Measurements from ENCODE around the gene HYAL1.
A peak's percentile ranks its signal among the peaks of the same experiment; 100 is the strongest.
"Not testable (repeated sequence)": the region's sequence is repeated elsewhere in the genome, so short reads cannot be mapped to it uniquely, and the experiment has no call there.

HYAL1 gene

DNA sequence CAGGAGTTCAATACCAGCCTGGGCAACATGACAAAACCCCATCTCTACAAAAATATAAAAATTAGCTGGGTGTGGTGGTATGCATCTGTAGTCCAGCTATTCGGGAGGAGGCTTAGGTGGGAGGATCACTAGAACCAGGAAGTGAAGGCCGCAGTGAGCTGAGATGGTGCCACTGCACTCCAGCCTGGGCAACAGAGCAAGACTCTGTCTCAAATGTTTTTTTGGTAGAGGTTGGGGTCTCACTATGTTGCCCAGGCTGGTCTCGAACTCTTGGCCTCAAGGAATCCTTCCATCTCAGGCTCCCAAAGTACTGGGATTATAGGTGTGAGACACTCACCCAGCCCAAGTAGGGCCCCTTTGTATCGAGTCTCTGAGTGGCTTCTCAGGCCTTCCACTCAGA, 9.3 kb downstream of the HYAL1 start:
- no peak for DNase-seq (ENCODE audit: low read depth in 2 of 2)

DNA sequence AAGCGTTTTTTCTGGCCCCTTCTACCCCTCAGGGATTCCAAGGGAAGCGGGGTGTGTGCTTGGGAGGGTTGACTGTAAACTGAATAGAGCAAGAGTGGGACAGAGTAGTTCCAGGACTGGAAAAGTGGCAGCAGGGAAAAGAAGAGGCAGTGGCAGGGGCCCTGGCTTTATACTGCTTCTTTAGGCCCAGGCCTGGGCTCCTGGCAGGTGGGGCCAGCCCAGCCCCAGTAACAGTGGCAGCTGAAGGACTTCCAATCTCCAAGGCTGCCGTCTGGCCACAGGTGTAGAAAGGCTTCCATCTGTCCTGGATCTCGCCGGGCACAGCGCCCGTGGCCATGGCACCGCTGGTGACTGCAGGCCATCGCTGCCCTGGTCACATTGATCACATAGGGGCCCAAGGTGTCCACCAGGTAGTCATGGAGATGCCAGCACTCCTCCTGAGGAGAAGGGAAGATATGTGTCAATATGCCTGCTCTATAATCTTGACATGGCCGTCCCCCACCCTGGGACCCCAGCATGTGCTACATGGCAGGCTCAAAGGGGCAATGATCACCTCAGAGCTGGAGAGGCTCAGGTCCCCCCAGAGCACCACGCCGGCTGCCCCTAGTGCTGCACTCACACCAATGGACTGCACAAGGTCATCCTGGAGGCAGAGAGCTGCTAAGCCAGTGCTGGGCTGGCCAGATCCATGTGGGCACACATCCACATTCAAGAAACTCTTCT, 10.1 kb downstream of the HYAL1 start:
- no peak for DNase-seq (ENCODE audit: low read depth in 2 of 2)

DNA sequence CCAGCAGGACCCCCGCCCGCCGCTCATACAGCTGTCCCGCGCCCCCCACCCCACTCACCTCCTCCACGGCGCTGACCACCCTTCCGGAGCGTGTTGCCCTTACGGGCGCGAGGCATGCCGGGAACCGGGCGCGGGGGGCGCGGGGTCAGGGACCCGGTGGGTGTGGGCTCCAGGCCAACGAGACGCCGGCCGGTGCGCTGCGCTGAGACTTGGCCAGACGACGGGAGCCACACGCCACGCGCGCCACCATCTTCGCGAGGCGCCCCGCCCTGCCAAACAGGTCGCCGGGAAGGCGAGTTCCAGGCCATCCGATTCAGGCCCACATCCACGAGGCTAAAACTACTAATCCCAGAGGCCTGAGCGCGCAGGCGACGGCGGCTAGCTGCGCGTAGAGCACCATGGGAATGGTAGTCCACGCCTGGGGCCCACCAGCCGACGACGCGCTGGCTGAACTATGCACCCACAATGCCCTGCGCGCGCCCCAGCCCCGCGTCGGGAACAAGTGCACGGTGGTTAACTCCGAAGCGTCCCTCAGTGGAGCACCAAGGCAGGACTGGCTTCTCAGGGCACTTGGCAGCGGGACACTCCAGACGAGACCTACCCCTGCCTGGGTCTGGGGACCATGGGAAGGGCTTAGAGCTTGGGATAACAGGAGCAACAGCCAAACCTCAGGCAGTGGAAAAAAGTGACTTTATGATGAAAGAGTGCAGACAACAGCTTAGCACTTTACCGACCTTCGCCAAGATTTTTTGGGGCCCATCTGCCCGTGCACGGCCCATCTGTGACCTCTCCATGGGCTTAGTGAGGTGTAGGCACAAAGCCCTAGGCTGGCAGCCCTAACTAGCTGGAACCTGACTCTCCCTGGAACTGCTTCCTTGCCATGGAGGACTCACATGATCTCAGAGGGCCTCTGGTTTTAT, 11.0 kb downstream of the HYAL1 start, which contains the start of gene IFRD2:
IFRD2 (minus strand) TSS at position 271 of the 920 bp plus-strand sequence; CDS start at position 116, 155 bp downstream.
- peak; percentile 90 to 93 for DNase-seq (ENCODE audit: low read depth in 2 of 2)

DNA sequence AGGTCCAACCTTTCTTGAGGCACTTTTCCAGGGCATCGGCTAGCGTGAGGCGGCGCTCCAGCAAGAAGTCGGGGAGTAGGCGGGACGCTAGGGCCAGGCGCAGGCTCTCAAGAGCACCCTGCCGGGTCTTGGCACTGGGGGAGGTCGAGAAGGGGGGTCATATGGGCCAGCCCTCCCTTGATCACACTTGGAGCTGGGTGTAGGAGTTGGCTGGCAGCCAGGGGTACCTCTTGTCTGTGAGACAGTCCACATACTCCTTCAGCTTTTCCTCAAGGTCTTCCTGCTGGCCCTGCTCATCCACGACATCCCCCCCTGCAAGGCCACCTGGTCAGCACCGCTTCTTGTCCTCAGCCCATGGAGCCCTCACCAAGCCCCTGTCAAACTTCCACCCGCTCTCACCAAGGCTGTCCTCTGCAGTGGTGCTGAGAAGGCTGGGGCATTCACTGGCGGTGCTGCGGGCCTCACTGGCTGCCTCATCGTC, 13.2 kb downstream of the HYAL1 start:
- no peak for DNase-seq (ENCODE audit: low read depth in 2 of 2)

DNA sequence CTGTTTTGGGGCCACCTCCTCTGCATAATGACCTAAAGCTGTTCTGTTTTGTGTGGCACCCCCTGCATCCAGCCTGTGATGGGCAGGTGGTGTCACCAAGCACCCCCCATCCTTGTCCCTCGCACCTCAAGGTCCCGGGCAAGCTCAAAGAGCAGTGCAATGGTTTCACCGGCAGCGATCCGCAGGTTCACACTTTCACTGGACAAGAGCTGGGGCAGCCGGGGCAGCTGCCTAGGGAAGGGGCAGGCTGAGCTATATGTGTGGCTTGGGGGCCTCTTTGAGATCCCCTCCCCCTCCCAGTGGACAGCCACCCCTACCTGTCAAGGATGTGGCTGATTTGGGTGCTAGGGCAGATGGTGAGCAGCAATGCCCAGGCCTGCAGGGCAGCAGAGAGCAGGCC, 14.2 kb downstream of the HYAL1 start:
- DNase-seq (ENCODE audit: low read depth in 2 of 2) = no peak

DNA sequence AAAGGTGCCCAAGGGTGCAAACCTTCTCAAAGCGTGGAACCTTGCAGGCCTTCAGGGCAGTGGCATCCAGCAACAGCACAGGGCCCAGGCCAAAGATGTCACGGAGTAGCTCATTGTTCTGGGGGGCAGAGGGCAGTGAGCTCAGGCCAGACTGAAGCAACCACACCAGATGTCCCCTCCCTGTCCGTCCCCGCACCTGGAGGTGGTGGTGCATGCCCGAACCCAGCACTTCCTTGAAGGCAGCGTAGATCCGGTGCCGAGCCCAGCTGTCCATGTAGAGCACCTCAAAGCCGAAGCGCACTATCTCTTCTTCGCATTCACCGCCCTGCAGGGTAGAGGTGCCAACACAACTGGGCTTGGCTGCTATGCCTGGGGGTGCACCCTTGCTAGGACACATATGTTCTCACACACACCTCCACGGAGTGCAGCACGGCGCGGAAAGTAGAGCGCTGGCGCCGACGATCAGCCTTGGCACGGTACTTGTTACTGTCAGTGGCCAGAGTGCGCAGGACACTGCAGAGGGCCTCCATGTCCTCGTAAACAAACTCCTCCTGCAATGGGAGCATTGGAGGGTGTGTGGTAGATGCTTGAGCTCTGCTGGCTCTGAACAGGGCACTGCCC, 14.9 kb downstream of the HYAL1 start:
- DNase-seq (ENCODE audit: low read depth in 2 of 2) = no peak

DNA sequence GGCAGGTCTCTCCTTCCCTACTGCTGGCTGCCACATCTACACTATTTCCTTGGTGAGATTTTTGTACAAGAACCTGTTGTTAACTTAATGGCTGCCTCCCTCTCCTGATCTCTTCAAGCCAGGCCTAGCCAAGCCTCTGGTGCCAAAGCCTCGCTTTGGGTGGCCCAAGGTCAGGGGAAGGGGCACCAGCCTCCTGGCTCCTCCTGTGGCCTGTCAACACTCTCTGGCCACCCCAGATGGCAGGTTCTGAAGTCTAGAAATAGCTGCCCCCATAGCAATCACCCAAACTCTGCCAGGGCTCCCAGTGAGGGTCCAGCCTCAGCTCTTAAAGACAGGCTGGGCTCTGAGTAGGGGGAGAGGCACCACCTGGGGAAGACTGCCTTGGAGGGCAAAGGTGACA, 16.1 kb downstream of the HYAL1 start:
- DNase-seq (ENCODE audit: low read depth in 2 of 2) = no peak

DNA sequence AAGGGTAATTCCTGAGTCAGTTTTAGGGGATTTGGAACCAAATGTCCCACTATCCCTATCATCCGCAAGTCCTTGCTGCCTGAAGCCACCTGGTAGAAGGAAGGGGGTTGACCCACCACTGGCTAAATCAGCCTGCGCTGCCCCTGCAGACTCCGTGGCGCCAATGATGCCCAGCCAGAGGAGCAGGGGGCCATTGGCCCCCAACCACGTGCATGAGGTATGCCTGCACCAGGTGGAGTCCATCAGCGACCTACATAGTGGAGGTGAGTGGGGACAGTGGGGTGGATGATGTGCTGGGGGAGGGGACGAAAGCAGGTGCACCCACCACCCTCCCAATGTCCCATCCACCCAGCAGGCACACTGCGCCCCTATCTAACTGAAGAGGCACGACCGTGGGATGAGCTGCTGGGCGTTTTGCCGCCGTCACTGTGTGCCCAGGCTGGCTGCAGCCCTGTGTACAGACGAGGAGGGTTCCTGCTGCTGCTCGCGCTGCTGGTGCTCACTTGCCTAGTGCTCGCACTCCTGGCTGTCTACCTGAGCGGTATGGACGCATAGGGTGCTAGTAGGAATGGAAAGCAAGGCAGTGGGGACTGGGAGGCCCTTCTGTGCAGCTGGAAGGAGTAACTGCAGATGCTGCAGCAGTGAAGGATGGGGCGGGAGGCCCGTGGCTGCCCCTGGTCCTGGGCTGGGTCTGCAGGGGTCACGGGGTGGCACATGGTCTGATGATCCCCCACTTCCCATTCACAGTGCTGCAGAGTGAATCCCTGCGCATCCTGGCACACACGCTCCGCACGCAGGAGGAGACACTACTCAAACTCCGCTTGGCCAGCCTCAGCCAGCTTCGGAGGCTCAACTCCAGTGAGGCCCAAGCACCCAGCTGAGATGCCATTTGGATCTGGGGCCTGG, 16.8 kb downstream of the HYAL1 start:
- no peak for DNase-seq (ENCODE audit: low read depth in 2 of 2)

DNA sequence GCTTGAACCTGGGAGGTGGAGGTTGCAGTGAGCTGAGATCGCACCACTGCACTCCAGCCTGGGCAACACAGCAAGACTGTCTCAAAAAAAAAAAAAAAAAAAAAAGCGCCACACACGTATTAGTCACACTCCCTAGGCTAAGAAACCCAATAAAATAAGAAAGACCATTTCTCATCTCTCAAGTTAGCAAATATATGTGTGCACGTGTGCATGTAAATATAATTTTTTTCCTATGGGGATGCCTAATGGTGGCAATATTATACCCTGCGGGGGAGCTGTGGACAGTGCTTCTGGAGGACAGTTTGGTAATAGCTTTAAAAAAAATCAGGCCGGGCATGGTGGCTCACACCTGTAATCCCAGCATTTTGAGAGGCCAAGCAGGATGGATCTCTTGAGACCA, 19.3 kb downstream of the HYAL1 start:
- DNase-seq (ENCODE audit: low read depth in 2 of 2) = not testable (repeated sequence)

DNA sequence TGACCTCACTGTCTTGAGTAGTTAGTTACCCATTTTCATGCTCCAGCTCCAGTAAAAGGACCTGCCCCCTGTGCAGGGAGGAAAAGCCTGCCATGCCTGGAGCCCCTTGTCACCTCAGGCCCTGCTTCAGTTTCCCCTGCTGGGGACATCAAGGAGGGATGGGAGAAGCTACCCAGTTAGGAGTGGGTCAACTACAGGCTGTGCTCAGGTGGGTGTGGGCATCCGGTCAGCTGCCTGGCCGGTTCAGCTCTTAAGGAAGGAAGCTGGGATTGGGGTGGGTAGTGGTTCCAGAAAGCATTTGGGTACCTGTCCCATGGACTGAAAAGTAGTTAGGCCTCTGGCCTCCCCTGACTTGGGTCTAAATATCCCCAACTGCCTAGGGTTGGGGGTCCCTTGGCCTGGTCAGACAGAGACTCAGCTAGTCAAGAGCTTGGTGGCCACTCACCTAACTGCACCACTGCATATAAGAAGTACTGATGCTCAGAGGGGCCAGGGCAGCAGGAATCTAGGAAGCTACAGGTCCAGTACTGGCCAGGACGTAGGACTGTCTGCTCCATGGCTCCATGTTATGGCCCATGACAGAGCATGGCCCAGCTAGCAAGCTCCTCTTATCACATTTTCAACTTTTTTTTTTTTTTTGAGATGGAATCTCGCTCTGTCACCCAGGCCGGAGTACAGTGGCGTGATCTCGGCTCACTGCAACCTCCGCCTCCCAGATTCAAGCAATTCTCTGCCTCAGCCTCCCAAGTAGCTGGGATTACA, 23.9 kb downstream of the HYAL1 start:
- no peak for DNase-seq (ENCODE audit: low read depth in 2 of 2)

DNA sequence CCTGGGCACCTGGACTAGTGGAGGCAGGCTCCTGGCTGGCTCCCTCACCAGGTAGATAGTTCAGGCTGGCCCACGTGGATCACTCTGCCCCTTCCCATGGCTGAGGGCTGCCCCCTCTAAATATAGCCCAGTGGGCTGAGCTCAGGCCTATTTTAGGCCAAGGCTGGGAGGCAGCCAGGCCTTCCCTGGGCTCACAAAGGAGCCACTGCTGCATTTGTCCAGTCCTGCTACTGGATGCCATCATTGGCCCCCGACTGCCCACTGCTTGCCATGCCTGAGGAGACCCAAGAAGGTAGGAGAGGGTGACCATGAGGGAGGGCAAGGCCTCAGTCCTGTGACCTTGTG, 24.5 kb downstream of the HYAL1 start, which contains the start of gene LSMEM2:
LSMEM2 (plus strand) TSS at position 208 of the 345 bp plus-strand sequence; CDS start at position 235, 27 bp downstream.
- no peak for DNase-seq (ENCODE audit: low read depth in 2 of 2)

DNA sequence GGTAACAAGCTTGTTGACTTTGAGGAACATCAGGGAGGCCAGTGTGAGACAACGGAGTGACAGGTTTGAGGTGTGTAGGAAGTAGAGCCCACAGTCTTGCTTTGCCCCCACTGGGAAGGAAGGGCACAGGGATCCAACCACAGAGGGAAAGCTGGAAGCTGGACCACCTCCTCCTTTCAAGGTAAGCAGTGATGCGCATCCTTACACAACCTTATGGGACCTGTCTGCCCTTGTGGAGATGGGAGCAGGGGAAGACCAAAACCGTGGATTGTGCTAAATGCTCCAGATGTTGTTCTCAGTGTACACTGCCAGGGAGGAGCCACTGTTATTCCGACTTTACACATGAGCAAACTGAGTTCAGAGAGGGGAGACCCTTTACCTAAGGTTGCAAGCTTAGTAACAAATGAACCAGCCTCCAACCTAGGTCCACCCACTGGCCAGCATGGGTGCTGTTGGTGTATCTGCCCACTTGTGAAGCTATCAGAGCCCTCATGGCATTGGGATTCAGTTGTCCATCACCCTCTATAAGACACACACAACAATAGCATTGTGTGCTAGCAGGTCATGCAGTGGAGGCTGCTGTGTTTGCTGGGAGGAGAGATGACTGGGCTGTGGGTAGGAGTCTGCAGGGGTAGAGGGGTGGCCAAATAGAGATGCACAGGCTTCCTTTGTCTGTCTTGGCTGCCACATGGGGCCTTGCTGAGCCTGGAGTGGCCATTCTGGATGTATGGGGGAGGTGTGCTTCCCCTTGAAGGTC, 25.1 kb downstream of the HYAL1 start:
- no peak for DNase-seq (ENCODE audit: low read depth in 2 of 2)

DNA sequence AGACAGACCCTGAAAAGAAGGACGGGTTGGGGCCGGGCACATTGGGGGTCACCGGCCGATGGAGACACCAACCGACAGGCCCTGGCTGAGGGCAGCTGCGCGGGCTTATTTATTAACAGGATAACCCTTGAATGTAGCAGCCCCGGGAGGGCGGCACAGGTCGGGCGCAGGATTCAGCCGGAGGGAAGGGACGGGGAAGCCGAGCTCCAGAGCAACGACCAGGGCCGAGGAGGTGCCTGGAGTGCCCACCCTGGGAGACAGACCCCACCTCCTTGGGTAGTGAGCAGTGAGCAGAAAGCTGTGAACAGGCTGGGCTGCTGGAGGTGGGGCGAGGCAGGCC, 26.6 kb downstream of the HYAL1 start:
- no peak for DNase-seq (ENCODE audit: low read depth in 2 of 2)

DNA sequence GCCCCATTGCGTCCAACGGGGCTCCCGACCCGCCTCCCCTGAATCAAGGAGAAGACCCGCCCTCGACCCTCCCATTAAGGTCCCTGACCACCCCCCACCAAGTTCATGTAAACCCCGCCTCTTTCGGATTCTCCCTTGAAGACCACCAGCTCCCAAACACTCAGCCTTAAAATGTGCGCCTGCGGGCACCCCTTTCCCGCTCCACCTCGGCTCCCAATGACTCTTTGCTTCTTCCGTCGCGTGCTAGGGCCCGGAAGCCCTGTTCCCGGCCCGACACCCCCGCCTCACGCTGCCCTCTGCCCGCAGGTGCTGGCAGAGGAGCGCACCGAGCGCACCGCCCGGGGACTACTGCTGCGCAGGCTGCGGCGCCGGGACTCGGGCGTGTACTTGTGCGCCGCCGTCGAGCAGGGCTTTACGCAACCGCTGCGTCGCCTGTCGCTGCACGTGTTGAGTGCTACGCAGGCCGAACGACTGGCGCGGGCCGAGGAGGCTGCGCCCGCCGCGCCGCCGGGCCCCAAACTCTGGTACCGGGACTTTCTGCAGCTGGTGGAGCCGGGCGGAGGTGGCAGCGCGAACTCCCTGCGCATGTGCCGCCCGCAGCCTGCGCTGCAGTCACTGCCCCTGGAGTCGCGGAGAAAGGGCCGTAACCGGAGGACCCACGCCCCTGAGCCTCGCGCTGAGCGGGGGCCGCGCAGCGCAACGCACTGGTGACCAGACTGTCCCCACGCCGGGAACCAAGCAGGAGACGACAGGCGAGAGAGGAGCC, 27.2 kb downstream of the HYAL1 start:
- no peak for DNase-seq (ENCODE audit: low read depth in 2 of 2)

DNA sequence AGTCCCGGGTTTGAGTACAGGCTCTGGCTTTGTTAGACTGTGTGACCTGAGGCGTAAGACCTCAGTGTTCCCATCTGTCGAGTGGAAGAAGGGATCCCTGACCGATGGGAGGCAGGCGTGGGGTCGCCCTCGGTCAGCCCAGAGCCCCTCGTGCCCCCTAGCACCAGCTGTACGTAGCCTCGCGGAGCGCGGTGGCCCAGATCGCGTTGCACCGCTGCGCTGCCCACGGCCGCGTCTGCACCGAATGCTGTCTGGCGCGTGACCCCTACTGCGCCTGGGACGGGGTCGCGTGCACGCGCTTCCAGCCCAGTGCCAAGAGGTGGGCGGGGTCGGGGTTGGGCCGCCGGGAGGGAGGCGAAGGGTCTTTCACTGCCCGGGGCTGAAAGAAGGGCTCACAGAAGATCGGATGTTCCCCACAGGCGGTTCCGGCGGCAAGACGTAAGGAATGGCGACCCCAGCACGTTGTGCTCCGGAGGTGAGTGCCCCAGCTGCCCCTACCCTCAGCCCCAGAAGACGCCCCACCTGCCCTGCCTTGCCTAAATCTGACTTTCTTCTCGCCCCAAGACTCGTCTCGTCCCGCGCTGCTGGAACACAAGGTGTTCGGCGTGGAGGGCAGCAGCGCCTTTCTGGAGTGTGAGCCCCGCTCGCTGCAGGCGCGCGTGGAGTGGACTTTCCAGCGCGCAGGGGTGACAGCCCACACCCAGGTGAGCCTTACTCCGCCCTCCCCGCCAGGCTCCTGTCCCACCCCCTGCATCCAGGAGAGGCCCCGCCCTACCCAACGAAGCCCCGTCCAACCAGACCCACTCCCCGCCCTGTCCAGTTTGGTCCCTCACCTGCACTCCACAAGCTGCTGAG, 28.0 kb downstream of the HYAL1 start:
- no peak for DNase-seq (ENCODE audit: low read depth in 2 of 2)

DNA sequence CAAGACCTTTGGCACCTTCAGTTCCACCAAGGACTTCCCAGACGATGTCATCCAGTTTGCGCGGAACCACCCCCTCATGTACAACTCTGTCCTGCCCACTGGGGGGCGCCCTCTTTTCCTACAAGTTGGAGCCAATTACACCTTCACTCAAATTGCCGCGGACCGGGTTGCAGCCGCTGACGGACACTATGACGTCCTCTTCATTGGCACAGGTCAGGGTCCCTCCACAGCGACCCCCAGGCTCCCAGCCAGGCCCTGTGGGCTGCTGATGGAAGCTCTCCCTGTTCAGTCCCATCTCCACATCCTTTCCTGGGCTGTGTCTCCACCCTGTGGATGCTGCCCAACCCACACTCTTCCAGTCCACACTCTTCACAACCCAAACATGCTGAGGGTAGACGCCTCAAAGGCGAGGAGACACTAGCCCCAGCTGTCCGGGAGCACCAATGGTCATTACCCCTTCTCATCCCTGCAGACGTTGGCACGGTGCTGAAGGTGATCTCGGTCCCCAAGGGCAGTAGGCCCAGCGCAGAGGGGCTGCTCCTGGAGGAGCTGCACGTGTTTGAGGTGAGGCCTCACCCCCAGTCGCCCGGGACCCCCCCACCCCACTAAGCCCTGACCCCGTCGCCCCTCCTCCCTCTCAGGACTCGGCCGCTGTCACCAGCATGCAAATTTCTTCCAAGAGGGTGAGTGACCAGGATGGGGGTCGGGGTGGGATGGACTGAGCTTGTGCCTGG, 28.8 kb downstream of the HYAL1 start:
- DNase-seq (ENCODE audit: low read depth in 2 of 2) = peak; percentile 60 to 69

DNA sequence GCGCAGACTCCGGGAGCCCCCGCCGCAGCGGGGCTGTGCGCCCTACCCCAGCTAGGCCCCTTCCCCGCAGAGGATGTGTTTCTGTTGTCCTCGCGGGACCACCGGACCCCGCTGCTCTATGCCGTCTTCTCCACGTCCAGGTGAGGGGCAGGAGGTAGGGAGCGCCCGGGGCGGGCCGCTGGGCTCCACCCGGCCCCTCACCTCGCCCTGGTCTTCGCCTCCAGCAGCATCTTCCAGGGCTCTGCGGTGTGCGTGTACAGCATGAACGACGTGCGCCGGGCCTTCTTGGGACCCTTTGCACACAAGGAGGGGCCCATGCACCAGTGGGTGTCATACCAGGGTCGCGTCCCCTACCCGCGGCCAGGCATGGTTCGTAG, 29.7 kb downstream of the HYAL1 start:
- DNase-seq (ENCODE audit: low read depth in 2 of 2) = no peak

All from stimulated activated CD8-positive, alpha-beta memory T cell treated with anti-CD3 and anti-CD28 coated beads, Interleukin-2, amount 100 ng/mL, for 48 hours (primary cell).